ENCODE measurements around the gene GBA2.

GRCh38 chr9:35755071-35755470 lies 6.0 kb upstream of the GBA2 start:
- TF ChIP-seq POLR2AphosphoS5 (IDR thresholded peaks at IDR 0.05; ENCODE audit: low read depth, low read length) (no peak), POLR2A (IDR thresholded peaks at IDR 0.05; ENCODE audit: low read depth, low read length) (no peak), POU2F2 (IDR thresholded peaks at IDR 0.05; ENCODE audit: low read depth, low read length) (no peak), TAF1 (IDR thresholded peaks at IDR 0.05; ENCODE audit: low read depth, low read length) (no peak), PAX5 (IDR thresholded peaks at IDR 0.05; ENCODE audit: insufficient read depth, low read length, severe bottlenecking) (no peak), SPI1 (IDR thresholded peaks at IDR 0.05; ENCODE audit: low read depth, low read length) (no peak)
